Germinal center (tissue), 1 donor: ENCODE data around the gene TELO2.

Experiments
- DNase-seq: peaks from one replicate; pipeline ENCODE4 v3.0.0; 2012; ENCODE audit warnings: mixed read lengths, low spot score

The TELO2 gene

DNA sequence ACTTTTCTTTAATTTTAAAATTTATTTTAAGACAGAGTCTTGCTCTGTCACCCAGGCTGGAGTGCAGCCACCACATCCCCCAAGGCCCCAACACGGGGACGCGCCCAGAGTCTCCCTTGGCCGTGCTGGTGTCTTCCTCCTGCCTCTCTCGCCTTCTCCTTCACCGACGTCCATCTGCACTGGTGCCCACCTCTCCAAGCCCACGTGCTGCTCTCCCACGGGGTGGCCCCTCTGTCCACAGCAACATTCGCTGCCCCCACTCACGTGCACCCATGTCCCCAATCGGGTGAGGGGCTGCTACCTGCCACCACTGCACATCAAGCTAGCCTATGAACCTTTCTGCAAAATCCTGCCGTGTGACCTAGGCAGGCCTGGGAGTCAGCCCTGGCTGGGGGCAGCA, 43.4 kb downstream of the TELO2 start:
- no peak for DNase-seq

DNA sequence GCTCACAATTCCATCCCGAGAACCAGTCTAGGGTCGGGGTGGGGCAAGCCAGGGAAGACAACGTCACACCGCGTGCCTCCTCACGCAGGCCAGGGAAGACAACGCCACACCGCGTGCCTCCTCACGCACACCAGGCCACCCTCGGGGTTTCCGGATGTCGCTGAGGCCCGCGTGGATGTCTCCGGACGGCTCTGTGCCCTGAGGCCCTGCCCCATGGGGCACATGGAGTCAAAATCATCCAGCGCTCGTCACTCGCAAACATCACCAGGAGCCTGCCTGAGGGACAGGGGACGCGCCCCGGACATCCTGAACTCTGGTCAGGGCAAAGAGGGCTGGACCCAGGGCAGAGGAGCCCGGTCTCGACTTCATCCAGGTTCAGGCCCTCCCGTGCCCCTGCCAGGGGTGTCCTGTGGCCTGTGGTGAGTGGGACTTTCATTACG, 44.0 kb downstream of the TELO2 start:
- DNase-seq, result no peak

DNA sequence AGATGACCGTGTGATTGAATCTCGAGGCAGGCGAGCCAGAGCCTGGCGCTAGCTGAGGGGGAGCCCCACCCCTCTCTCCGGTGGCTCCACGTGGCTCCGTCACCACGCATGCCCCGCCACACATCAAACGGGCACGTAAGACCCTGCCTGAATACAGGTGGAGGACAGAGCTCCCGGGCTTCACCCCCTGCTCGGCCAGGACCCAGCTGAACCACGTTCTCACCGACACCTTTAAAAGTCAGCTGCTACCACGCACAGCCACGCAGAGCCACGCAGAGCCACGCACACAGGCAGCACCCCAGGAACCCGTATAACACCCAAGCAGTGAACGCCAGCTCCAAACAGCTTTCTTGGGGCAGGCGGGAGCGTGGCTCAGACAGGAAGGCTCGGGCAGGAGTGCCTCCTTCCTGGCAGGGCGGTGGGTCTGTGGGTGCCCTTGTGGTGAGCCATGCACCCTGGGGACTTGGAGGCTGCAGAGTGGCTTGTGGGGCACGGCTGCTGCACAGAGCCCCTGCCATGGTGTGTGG, 44.7 kb downstream of the TELO2 start:
- DNase-seq, result no peak

DNA sequence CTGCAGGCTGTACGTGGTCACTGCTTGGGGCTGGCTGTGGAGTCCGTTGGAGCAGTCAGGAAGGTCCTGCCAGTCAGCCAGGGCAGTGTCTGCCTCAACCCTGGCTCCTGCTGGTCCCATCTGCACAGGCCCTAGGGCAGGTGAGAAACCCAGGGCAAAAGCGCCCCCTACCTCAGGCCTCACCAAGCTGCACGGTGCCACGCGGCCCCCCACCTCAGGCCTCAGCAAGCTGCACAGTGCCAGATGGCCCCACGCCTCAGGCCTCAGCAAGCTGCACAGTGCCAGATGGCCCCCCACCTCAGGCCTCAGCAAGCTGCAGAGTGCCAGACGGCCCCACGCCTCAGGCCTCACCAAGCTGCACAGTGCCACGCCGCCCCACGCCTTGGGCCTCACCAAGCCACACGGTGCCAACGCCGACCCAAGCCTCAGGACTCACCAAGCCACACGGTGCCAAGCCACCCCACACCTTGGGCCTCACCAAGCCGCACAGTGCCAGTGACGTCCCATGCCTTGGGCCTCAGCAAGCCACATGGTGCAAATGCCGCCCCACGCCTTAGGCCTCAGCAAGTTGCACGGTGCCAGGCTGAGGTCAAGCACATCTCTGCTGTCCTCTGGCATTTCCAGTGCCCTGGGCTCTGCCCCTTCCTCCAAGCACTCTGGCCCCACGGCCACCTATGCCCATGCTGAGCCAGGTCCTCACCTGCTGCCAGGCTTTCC, 45.8 kb downstream of the TELO2 start:
- DNase-seq, result peak; percentile 43

DNA sequence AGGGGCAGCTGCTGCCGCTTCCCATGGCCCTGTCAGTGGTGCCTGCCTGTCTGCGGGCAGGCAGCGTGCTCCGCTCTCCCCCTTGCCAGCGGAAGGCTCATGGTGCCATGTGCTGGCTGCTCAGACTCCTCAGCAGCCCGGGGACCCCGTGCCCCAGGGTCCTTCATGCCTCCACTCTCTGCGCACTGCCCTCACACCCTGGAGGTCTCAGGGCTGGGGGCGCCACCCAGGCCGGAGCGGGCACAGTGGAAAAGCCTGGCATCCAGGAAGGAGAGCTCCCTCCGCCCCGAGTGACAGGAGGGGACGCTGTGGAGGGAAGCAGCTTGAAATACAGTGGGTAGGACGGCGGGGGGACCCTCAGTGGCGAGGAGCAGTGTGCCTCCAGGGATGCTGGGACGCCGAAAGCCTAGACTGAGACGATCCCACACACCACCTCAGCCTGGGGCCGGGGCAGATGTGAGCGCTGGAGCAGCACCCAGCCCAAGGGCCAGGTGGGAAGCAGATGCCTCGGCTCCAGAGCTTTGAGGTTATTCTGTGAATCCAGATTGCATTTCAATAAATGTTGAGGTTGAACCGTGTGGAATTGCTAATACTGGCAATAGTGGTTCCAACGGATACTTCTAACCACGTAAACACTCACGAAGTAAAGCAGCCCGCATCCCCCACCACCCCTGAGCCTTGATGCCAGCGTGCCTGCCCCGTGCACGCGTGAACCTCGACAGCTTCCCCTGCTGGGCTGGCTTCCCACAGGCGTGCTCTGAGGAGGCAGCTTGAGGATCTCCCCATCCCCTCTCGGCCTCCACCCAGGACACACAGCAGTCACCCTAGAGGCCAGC, 46.8 kb downstream of the TELO2 start:
- DNase-seq, result no peak

DNA sequence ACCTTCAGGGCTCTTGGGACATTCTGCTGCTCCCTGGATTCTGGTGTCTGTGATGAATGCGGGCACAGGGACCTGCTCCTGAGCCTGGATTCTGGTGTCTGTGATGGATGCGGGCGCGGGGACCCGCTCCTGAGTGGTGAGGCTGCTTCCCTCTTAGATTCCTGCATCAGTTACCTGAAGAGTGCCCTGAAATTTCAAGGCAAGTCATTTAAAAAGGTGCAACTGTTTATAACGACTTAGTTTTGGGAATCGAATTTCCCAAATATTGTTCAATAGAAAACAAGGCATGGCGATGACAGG, 47.3 kb downstream of the TELO2 start:
- DNase-seq, result no peak

DNA sequence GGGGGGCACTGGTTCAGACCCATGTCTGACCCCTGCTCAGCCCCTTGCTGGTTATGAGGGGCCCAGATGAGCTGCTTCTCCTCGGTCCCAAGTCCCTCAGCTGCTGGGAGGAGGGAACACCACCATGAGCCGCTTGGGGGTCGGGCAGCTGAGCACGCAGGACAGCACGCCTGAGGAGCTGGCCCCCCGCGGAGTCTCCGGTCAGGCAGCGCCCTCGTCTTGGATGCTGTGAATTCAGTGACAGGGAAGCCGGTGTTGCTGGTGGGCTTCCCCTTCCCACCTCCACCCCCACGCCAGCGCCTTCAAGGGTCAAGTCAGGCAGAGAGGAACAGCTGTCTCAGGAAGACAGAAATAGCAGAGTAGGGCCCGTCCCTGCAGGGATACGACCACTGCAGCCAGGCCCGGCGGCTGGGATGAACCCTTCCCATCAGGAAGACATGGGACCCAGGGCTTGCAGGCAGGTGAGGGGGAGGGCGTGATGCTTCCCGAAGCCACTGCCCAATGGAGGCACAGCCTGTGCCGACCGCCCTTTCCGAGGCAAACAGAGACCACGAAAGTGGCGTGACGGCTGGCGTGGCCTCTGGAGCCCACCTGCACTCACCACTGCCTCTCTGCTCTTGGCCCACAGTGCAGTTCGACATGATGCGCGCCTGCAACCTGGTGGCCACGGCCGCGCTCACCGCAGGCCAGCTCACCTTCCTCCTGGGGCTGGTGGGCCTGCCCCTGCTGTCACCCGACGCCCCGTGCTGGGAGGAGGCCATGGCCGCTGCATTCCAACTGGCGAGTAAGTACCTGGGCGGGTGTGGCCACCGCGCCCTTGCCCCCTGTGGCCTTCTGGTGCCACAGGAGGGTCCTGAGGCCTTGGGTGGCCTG, 48.4 kb downstream of the TELO2 start:
- no peak for DNase-seq

DNA sequence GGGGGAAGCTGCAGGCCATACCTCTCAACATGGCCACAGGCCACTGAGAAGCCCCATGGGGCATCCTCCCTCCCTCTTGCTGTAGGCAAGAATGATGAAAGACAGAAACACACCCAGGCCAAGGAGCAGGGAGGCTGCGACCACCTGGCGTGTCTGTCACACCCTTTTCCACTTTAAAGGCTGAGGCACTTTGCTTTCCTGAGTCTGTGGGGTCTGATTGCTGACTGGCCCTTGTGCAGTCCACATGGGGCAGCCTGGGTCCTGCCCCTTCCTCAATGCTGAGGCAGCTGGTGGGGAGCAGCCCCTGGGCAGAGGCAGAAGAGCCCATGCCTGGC, 49.0 kb downstream of the TELO2 start:
- no peak for DNase-seq

DNA sequence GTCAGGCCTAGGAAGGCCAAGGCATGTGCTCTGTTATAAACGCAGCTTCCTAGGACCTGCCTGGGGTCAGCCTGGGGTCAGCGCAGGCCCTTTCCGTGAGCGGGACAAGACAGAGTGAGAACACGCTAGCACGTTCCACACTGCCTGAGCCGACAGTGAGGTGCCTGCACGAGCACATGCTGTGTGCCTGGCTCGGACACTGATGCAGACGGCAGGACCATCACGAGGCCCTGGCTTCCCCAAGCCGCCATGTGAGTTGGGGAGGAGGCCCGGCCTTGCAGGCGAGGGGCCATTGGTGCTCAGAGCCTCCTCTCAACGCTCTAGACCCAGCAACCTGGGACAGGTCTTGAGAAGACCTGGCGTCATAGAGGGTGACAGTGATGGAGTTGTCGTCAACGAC, 49.4 kb downstream of the TELO2 start:
- no peak for DNase-seq

DNA sequence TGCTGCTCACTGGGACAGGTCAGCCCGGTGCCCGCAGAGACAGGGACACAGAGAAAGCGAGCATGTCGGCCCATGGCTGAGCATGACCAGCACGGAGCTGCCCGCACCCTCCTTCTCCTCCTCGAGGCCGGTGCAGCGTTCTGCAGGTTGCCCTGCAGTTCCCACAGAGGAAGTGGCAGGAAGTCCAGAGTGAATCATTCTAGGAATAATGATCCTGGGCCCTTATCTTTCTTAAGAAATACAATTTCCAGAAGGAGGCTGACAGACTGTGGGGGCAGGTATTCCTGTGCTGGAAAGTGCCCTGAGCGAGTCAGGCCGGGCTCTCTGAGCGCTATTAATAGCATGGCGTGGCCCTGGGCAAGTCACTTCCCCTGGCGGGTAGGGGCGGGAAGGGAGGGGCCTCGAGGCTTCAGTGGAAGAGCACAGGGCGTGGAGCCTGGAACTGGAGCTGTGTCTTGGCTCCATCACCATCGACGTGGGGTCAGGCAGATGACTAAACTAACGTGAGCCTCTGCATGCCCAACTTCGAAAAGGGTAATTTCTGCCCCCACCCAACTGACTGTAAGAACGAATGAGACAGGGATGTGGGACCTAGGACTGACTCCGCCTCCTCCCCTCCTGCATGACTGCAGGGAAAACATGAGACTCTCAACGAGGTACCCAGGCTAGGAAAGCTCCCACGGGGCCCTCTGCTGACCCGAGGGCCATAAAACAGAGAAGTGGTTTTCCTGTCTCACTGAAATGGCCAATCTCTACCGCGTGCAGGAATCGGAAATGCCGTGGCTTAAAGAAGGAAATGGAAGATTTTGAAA, 50.1 kb downstream of the TELO2 start:
- no peak for DNase-seq

DNA sequence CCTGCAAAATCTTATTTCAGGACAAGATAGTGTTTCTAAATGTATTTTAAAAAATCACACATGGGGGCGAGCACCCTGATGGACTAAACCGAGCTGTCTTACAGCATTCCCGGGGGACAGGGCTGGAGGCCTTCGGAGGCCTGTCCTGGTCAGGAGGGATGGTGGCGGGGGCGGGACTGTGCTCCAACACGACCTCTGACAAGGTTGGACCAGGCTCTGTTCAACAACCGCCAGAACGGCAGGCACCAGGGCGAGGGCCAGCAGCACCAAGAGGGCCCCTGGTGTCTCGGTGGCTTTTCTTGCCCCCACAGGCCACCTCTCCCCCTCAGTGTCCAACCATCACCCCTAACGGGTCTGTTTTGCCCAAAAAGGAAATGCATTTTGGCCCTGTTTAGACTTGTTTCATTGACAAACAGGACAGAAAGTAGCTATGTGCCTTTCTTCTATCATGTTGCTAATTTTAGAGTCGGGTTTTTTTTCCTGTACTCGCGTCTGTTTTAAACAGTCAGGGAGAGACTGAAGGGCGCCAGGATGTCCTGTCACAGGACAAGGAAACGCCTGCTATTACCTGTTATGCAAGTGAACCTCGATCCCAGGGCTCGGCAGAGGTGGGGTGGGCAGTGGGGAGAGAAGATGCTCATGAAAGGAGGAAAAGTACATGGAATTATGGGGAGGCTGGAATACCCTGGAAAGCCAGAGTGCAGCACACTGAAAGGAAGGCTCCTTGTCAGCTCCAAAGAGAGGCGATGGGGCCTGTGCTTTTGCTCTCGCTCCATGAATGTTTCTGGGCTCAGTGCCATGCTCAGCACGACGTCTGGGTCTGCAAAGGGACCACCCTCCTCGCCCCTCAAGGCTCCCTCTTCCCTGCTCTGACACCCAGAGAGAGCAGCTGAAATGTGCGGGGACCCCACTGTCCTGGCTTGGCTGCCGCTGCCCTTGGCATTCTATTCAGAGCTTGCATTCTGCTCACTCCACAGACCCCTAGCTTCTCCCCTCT, 52.2 kb downstream of the TELO2 start:
- no peak for DNase-seq

DNA sequence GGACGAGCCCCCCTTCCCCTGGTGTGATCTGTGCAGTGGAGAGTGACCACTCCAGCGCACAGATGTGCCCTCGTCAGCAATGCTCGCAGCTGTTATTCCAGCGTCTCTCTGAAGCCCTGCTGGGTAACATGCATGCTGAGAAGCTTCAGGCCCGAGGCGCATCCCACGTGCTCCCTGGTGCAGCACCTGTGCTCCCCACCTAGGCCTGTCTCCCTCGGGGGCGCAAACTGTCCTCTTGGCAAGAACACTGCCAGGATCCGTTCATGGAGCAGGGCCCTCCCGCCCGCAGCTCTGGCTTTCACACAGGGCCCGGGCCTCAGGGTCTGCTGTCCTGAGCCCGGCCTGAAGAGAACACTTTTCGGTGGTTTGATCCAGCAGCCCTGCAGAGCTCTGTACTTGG, 53.3 kb downstream of the TELO2 start:
- DNase-seq, result no peak

DNA sequence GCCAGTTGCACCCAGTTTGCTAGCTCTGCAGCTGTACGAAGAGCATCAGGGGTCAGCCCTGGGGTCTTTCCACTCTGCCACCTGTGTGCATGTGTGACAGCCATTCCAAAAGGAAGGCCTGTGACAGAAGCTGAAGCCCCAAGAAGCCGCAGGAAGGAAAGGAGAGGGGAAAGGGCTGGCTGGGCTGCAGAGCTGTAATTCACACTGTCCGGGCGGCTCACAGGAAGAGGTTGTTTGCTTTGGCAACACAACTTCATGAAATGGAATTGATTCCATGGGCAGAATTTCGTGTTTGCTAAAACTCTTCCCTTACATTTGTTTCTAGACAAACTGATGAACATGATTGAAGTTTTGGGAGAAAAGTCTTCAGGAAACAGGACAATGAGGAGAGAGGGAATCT, 55.1 kb downstream of the TELO2 start:
- no peak for DNase-seq

DNA sequence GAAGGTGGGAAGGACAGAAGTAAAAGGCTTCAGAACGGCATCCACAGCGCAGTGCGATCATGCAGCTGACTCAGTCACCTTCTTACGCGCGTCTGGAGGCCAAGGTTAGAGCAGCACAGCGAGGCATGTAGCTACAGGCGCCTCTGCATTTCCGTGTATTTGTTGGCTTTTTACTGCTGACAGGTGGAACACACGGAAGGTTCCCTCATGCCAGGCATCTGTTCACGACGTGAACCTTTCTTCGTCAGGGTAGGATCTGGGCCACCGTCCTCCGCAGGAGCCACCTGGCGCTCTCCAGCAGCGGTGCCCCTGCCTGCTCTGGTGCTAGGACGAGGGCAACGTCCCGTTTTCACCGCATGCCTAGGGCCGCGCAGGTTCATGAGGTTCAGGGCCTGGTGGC, 55.6 kb downstream of the TELO2 start:
- DNase-seq, result no peak

DNA sequence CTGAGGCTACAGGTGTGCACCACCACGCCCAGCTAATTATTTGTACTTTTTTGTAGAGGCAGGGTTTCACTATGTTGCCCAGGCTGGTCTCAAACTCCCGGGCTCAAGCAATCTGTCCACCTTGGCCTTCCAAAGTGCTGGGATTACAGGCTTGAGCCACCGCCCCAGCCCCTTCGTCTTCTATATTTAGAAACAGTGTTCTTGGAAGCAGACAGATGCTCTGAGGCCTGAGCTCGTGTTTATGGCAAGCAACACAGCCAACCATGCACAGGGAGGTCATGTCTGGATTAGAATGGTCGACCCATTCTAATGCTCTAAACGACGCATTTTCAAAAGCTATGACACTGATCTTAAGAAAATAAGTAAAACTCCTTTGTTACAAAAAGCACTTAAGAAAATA, 56.9 kb downstream of the TELO2 start:
- DNase-seq, result no peak

DNA sequence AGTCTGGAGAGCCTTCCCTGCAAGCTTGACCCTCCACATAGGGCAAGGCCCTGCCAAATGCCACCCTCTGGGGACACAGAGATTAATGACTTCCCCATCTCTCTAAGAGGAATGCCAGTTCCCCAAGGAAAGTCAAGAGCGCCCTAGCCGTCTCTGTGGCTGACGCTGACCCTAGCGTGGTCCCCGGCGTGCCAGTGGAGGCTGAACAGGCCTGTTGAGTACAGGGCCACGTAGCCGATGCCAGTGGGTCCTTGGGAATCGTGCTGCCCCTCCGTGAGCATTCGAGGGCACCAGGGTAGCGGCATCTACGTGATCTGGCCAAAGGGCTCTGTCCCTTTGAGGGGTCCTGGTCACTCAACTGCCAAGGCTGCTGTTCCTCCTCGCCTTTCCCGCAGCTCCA, 57.5 kb downstream of the TELO2 start:
- DNase-seq, result no peak

DNA sequence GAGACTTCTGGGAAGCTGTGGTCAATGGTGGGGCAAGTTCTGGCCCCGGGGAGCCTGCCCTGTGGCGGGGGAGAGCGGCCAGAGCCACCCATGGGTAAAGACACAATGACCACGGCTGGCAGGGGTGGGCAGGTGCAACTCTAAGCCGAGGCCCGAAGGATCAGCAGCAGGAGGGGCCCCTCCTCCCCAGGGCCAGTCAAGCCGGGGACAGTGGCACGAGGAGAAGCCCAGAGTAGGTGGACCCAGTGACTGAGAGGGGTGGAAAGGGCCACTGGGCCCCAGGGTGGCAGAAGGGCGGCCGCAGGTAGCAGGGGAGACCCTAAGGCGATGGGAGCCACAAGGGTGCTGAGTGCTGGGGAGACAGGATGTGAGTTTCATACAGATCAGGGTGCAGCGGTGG, 58.0 kb downstream of the TELO2 start:
- no peak for DNase-seq

DNA sequence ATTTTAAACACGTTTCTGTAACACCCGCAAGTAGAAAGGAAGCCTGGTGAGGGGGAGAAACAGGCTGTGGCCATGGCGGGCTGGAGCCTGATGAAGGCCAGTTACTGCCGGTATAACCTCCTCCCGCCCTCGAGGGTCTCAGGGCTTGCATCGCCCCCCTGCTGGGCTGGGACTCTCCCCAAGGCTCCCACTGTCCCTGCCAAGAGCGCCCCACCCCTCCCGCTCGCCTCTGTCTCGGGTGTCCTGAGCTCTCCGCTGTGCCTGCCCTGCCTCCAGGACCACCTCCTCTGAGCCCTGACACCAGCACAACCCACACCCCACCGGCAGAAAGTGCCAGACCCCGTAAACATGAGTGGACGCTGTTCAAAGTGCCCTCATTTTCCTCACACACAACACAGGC, 59.0 kb downstream of the TELO2 start:
- no peak for DNase-seq

DNA sequence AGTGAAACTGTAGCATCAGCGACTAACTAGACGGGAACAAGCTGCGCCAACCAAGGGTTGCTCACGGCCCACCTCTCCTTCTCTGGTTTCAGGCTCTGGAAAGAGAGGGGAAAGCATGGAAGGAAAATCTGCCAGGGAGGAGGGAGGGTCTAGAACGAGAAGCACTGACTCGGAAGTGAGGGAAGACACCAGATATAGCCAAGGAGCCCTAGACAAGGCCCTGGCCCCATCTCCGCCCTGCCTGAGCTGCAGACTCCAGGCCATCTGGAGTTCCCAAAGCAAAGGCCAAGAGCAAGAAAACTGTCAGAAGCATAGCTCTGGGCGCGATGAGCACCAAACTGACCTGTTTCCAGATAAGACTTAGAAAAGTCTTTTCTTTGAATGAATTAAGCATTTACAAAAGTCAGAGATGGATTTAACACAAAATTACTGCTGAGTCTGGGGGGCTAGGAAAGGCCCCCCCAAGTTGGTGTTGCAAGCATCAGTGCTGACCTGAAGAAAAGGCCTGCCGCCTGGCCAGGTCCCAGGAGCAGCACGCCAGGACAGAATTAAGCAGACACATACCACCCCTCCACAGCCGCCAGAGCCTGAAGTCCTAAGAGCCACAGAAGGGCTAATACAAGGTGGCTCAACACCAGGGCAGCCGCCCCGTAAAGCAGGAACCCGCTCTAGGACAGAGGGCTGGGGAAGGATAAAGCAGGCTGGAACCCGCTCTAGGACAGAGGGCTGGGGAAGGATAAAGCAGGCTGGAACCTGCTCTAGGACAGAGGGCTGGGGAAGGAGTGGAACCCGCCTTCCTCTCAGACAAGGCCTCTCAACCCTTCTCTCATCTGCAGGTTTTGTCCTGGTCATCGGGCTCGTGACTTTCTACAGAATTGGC, 61.0 kb downstream of the TELO2 start:
- no peak for DNase-seq
